HepG2 (cell line): ENCODE data around the gene TUBA4B. TPM values are rescaled to one million over a fixed set of nuclear protein-coding genes. Genes with fewer than 3 reads are reported as not detected.

Experiments
- CHD2 ChIP-seq: IDR thresholded peaks from 2 replicates; pipeline ENCODE4 v1.6.1; 2011; ENCODE audit warnings: low read depth, low read length, improper control_type of control experiment
- IKZF1 ChIP-seq: fragments of 450-650 bp; IDR thresholded peaks from 2 replicates; pipeline ENCODE4 v1.7.1; 2016
- JARID2 ChIP-seq: sonication (generic); formaldehyde crosslinking; IDR thresholded peaks from 2 replicates; pipeline ENCODE4 v1.8.1; 2023; ENCODE audit warnings: missing genetic modification reagents, inconsistent platforms; ENCODE audit not compliant: insufficient replicate concordance
- NFE2 ChIP-seq: sonication (generic); formaldehyde crosslinking; IDR thresholded peaks from 2 replicates; pipeline ENCODE4 v1.4.0; 2020; ENCODE audit warnings: missing genetic modification reagents
- NR2F6 ChIP-seq, 2 experiments: IDR thresholded peaks; 2 replicates each; pipeline ENCODE4 v1.6.1; 2016; ENCODE audit warnings: antibody characterized with exemption in 1 of 2, mild to moderate bottlenecking in 1 of 2
- PRMT3 ChIP-seq: sonication (generic); formaldehyde crosslinking; IDR thresholded peaks from 2 replicates; pipeline ENCODE4 v1.8.1; 2022; ENCODE audit warnings: low read depth, mild to moderate bottlenecking, moderate library complexity, missing genetic modification reagents, borderline replicate concordance
- REL ChIP-seq: sonication (generic); formaldehyde crosslinking; conservative IDR thresholded peaks from 2 replicates; pipeline ENCODE4 v1.8.0; 2022; ENCODE audit warnings: mild to moderate bottlenecking, missing genetic modification reagents, moderate library complexity
- TCF7 ChIP-seq: sonication (generic); IDR thresholded peaks from 2 replicates; pipeline ENCODE4 v1.6.1; 2016; ENCODE audit warnings: antibody characterized with exemption, low read depth
- ZBTB40 ChIP-seq, 2 experiments: fragments of 450-650 bp in 1 of 2; sonication (generic) in 1 of 2; formaldehyde crosslinking in 1 of 2; IDR thresholded peaks; 2 replicates each; pipeline versions ENCODE4 v1.6.1 to v1.8.0; 2016 to 2022; ENCODE audit warnings: antibody characterized with exemption in 1 of 2, mild to moderate bottlenecking in 1 of 2, missing genetic modification reagents in 1 of 2
- ZNF512B ChIP-seq: sonication (generic); formaldehyde crosslinking; IDR thresholded peaks from 2 replicates; pipeline ENCODE4 v1.5.1; 2020; ENCODE audit warnings: missing genetic modification reagents, mild to moderate bottlenecking, borderline replicate concordance
- ZNF577 ChIP-seq: sonication (generic); formaldehyde crosslinking; IDR thresholded peaks from 2 replicates; pipeline ENCODE4 v1.4.0; 2020; ENCODE audit warnings: mild to moderate bottlenecking, low read depth, missing genetic modification reagents, borderline replicate concordance
- ZNF616 ChIP-seq: sonication (generic); formaldehyde crosslinking; IDR thresholded peaks from 2 replicates; pipeline ENCODE4 v1.5.0; 2020; ENCODE audit warnings: low read depth, mild to moderate bottlenecking, missing genetic modification reagents
- ZNF775 ChIP-seq: sonication (generic); formaldehyde crosslinking; IDR thresholded peaks from 2 replicates; pipeline ENCODE4 v1.4.0; 2020; ENCODE audit warnings: missing genetic modification reagents, mild to moderate bottlenecking, moderate library complexity, borderline replicate concordance
- ZNF839 ChIP-seq: sonication (generic); formaldehyde crosslinking; IDR thresholded peaks from 2 replicates; pipeline ENCODE4 v1.4.0; 2020; ENCODE audit warnings: missing genetic modification reagents, mild to moderate bottlenecking, borderline replicate concordance
- ZSCAN9 ChIP-seq: IDR thresholded peaks from 2 replicates; pipeline ENCODE4 v1.6.1; 2016; ENCODE audit warnings: borderline replicate concordance
- polyA plus RNA-seq, 8 experiments: library from polyadenylated mRNA; depleted of rRNA in 3 of 8; stranded (reverse) in 7 of 8; unstranded in 1 of 8; fragments of >200 nt; fragmentation: Illumina TruSeq in 4 of 8; extraction: Trizol in 4 of 8; gene quantifications; 2 replicates each; pipeline versions ENCODE4 v1.2.1 to v1.2.3, GENCODE V29; 2011 to 2016; ENCODE audit warnings: low read depth in 4 of 8, missing spikeins in 1 of 8, mixed read lengths in 1 of 8; ENCODE audit not compliant: insufficient read depth in 1 of 8
- total RNA-seq, 5 experiments: library from RNA; depleted of rRNA; stranded (reverse); fragments of >200 nt; fragmentation: Illumina TruSeq; extraction: Trizol; gene quantifications; 2 replicates each; pipeline ENCODE4 v1.2.3, GENCODE V29; 2016; ENCODE audit warnings: low read depth in 1 of 5

Gene TUBA4B
- total and polyA plus RNA-seq, 2 of the 13 experiments (the other 11 are each of a cell fraction or from before 2014, with no cell fraction given), result 0.18 to 0.22 TPM

- TF ChIP-seq ZNF616 (CRISPR knock-in tag) (peak; percentile 74; the same call in 1 of the 2 replicates), ZNF775 (no peak), PRMT3 (CRISPR knock-in tag) (peak; percentile 45; the same call in 1 of the 2 replicates), JARID2 (no peak), NFE2 (no peak), ZSCAN9 (CRISPR knock-in tag) (peak; percentile 82; the same call in 1 of the 2 replicates), NR2F6 (IDR thresholded peaks at IDR 0.05) (no peak), NR2F6 (CRISPR knock-in tag; IDR thresholded peaks at IDR 0.05) (peak; percentile 21; the same call in 1 of the 2 replicates), REL (CRISPR knock-in tag) (peak; percentile 89; the same call in 1 of the 2 replicates), IKZF1 (no peak), ZNF512B (CRISPR knock-in tag) (no peak), ZNF839 (no peak), ZNF577 (CRISPR knock-in tag) (no peak), ZBTB40 (IDR thresholded peaks at IDR 0.05) (no peak), ZBTB40 (CRISPR knock-in tag; IDR thresholded peaks at IDR 0.05) (peak; percentile 62; the same call in 1 of the 2 replicates), CHD2 (no peak), TCF7 (0 out of 2 replicates have a peak, but pooled peaks have one; percentile 7)
These were observed 26.3 kb downstream of the TUBA4B start, which contains the start of gene DNAJB2 (continued) for GRCh38 chr2:219279151-219279915.
